OCI-LY1 (cell line): Measurements from ENCODE around the gene COL23A1.

Source experiments
- H2AFZ ChIP-seq: fragments of 200-600 bp; sonication (generic), shearing (Covaris generic); 2 replicates; pipeline ENCODE4 v1.6.0; 2014; ENCODE audit warnings: antibody characterized with exemption, mild to moderate bottlenecking, low read length
- H3F3A ChIP-seq: fragments of 200-600 bp; sonication (generic), shearing (Covaris generic); 2 replicates; pipeline ENCODE4 v1.6.0; 2014; ENCODE audit warnings: mild to moderate bottlenecking, antibody characterized with exemption, low read length, moderate library complexity; ENCODE audit not compliant: insufficient read depth
- H3K27ac ChIP-seq: fragments of 200-600 bp; sonication (generic); 2 replicates; pipeline ENCODE4 v1.5.1; 2014; ENCODE audit warnings: low read length, mixed run types, mild to moderate bottlenecking, low read depth; ENCODE audit not compliant: poor library complexity, severe bottlenecking
- H3K27me3 ChIP-seq: fragments of 200-600 bp; sonication (generic); 2 replicates; pipeline ENCODE4 v1.6.0; 2014; ENCODE audit warnings: antibody characterized with exemption, mild to moderate bottlenecking, low read length, moderate library complexity; ENCODE audit not compliant: insufficient read depth
- H3K36me3 ChIP-seq: fragments of 200-600 bp; sonication (generic); 2 replicates; pipeline ENCODE4 v1.6.1; 2014; ENCODE audit warnings: mild to moderate bottlenecking, antibody characterized with exemption, low read length, moderate library complexity, mixed read lengths; ENCODE audit not compliant: insufficient read depth
- H3K4me1 ChIP-seq: fragments of 200-600 bp; sonication (generic); 2 replicates; pipeline ENCODE4 v1.5.1; 2014; ENCODE audit warnings: mild to moderate bottlenecking, low read length, moderate library complexity; ENCODE audit not compliant: insufficient read depth, severe bottlenecking
- H3K4me2 ChIP-seq: fragments of 200-600 bp; sonication (generic), shearing (Covaris generic); 2 replicates; pipeline ENCODE4 v1.6.1; 2014; ENCODE audit warnings: low read length
- H3K4me3 ChIP-seq: fragments of 200-600 bp; sonication (generic); 2 replicates; pipeline ENCODE4 v1.5.1; 2014; ENCODE audit warnings: low read length, low read depth, mild to moderate bottlenecking, mixed read lengths; ENCODE audit not compliant: poor library complexity, severe bottlenecking
- H3K79me2 ChIP-seq: fragments of 200-600 bp; shearing (Covaris generic); 2 replicates; pipeline ENCODE4 v1.6.1; 2016; ENCODE audit warnings: mixed run types, low read length, mixed read lengths; ENCODE audit not compliant: insufficient read depth
- H3K9ac ChIP-seq: fragments of 200-600 bp; sonication (generic), shearing (Covaris generic); 2 replicates; pipeline ENCODE4 v1.6.1; 2014; ENCODE audit warnings: mild to moderate bottlenecking, low read length, mixed read lengths
- H3K9me2 ChIP-seq: fragments of 200-600 bp; sonication (generic), shearing (Covaris generic); 2 replicates; pipeline ENCODE4 v1.6.1; 2014; ENCODE audit warnings: low read depth, mild to moderate bottlenecking, low read length, mixed read lengths
- H3K9me3 ChIP-seq: fragments of 200-600 bp; shearing (Covaris generic); 2 replicates; pipeline ENCODE4 v1.6.1; 2014; ENCODE audit warnings: low read length, mixed read lengths
- H4K20me1 ChIP-seq: fragments of 200-600 bp; sonication (generic), shearing (Covaris generic); 2 replicates; pipeline ENCODE4 v1.6.0; 2016; ENCODE audit warnings: mild to moderate bottlenecking, low read length; ENCODE audit not compliant: insufficient read depth
- EZH2 ChIP-seq: fragments of 200-600 bp; sonication (generic), shearing (Covaris generic); IDR thresholded peaks from 2 replicates; pipeline ENCODE4 v1.8.0; 2017; ENCODE audit warnings: borderline replicate concordance, mixed run types, mild to moderate bottlenecking, antibody characterized with exemption, low read length, moderate library complexity, mixed read lengths
- TF ChIP-seq, protein P1 (sequence below): fragments of 200-600 bp; sonication (generic), shearing (Covaris generic); IDR thresholded peaks from 2 replicates; pipeline ENCODE4 v1.5.1; 2017; ENCODE audit warnings: mild to moderate bottlenecking, antibody characterized with exemption, low read length, moderate library complexity, mixed read lengths

COL23A1 gene

DNA sequence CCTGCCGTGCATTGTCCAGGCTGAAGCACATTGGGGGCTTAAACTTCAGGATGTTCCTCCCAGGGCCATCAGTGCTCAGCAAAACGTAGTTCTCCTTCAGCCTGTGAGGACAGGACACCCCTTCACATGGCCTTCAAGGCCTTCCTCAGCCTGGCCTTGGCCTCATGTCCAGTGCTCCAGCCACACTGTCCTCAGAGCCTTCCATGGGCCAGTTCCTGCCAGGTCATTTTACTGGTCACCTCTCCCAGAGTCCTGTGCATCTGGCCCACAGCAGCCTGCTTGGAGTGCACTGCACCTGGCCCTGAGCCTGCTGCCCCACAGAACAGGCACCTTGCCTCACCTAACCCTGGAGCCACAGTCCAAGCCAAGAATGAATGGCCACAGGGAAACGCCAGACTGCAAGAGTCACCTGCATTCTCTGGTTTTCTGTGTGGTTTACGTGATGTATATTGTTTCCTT, 377.2 kb downstream of the COL23A1 start:
- Histone ChIP-seq H3K27me3 (no peaks in the 10 kb centered on the region), H3K9me2 (no peaks in the 10 kb centered on the region), H3K4me1 (peaks cover 26% of the 10 kb centered on the region), H4K20me1 (no peaks in the 10 kb centered on the region), H2AFZ (no peak overlapping the region), H3K9ac (no peak overlapping the region), H3K4me2 (no peak overlapping the region), H3K4me3 (no peak overlapping the region), H3K79me2 (peaks cover 5% of the 10 kb centered on the region; the same call in 1 of the 2 replicates), H3F3A (0 out of 2 replicates have a peak, but pooled peaks cover 10% of the 10 kb centered on the region), H3K27ac (peak overlapping the region; percentile 53), H3K36me3 (peaks cover 93% of the 10 kb centered on the region), H3K9me3 (no peaks in the 10 kb centered on the region)
- TF ChIP-seq, protein P1, sequence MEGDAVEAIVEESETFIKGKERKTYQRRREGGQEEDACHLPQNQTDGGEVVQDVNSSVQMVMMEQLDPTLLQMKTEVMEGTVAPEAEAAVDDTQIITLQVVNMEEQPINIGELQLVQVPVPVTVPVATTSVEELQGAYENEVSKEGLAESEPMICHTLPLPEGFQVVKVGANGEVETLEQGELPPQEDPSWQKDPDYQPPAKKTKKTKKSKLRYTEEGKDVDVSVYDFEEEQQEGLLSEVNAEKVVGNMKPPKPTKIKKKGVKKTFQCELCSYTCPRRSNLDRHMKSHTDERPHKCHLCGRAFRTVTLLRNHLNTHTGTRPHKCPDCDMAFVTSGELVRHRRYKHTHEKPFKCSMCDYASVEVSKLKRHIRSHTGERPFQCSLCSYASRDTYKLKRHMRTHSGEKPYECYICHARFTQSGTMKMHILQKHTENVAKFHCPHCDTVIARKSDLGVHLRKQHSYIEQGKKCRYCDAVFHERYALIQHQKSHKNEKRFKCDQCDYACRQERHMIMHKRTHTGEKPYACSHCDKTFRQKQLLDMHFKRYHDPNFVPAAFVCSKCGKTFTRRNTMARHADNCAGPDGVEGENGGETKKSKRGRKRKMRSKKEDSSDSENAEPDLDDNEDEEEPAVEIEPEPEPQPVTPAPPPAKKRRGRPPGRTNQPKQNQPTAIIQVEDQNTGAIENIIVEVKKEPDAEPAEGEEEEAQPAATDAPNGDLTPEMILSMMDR: no peak
- TF ChIP-seq EZH2: no peak

DNA sequence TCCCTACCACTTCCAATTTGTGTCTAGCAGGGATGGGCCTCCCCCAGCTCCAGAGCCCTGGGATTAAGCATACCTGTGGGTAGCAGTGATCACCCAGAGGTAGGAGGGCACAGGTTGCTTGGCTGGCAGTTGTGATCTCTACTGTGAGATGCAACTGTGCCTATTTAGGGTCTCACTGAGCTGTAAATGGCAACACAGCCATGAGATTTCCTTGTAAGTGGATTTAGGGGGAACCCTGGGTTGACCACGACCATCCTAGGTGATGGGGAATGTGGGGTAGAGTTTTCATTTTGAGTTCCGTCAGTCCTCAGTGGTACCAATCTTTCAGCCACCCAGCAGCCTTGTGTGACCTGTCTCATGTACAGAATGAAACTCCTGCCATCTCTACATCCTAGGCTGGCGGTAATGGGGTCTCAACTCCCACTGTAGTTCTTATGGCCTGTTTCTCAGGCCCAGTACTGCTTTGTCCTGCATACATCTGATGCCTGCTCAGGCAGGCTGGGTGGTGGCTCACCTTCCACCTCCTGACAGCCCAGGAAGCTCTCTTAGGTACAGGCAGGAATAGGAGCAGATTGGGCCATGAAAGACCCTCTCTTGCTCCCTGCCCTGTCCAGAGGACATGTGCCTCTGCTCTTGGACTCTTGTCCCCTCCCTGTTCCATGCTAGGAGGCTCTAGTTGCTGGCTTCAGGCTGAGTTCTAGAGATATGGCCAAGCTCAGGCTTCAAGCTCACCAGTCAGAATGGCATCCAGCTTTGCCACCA, 377.8 kb downstream of the COL23A1 start:
- Histone ChIP-seq H3K79me2 (peaks cover 12% of the 10 kb centered on the region), H3K27ac (peak overlapping the region; percentile 53), H2AFZ (no peak overlapping the region), H3K27me3 (no peaks in the 10 kb centered on the region), H3K9me2 (no peaks in the 10 kb centered on the region), H3K9ac (no peak overlapping the region), H3K4me3 (no peak overlapping the region), H3F3A (0 out of 2 replicates have a peak, but pooled peaks cover 10% of the 10 kb centered on the region), H3K9me3 (no peaks in the 10 kb centered on the region), H3K4me1 (peaks cover 32% of the 10 kb centered on the region), H3K36me3 (peaks cover 99% of the 10 kb centered on the region), H3K4me2 (no peak overlapping the region), H4K20me1 (no peaks in the 10 kb centered on the region)
- TF ChIP-seq EZH2: no peak

- H3K4me3 ChIP-seq: no peak overlapping the region
- H2AFZ ChIP-seq: no peak overlapping the region
- H3K79me2 ChIP-seq: peaks cover 22% of the 10 kb centered on the region
- H3K4me1 ChIP-seq: peaks cover 38% of the 10 kb centered on the region
- H3K27me3 ChIP-seq: no peaks in the 10 kb centered on the region
- H3K9me3 ChIP-seq: no peaks in the 10 kb centered on the region
- H3K9me2 ChIP-seq: no peaks in the 10 kb centered on the region
- no peak overlapping the region for H3K9ac ChIP-seq
- no peak overlapping the region for H3K27ac ChIP-seq
- H3K36me3 ChIP-seq: peaks cover 99% of the 10 kb centered on the region
- 0 out of 2 replicates have a peak, but pooled peaks cover 10% of the 10 kb centered on the region for H3F3A ChIP-seq
- TF ChIP-seq EZH2: no peak
- TF ChIP-seq, protein P1: no peak
- H3K4me2 ChIP-seq: no peak overlapping the region
- no peaks in the 10 kb centered on the region for H4K20me1 ChIP-seq
These were observed 378.8 kb downstream of the COL23A1 start for GRCh38 chr5:178211095-178212048.
